Measurements from ENCODE around the gene MEPCE. TPM values are rescaled to one million over a fixed set of nuclear protein-coding genes. Genes with fewer than 3 reads are reported as not detected.
A peak's percentile ranks its signal among the peaks of the same experiment; 100 is the strongest.

The MEPCE gene
- total and polyA plus RNA-seq, 9 of the 15 experiments (the other 6 are each of a cell fraction or from before 2014, with no cell fraction given), result 10.9 to 76.3 (median 44.1) TPM

- TF ChIP-seq HLTF (IDR thresholded peaks at IDR 0.05) (peak; percentile 85; the same call in 1 of the 2 replicates), UBTF (IDR thresholded peaks at IDR 0.05; ENCODE audit: borderline replicate concordance in 1 of 2, low read depth in 2 of 2, low read length in 2 of 2) (peak; percentile 69 to 90; a peak in 3 of 4 replicates), STAG1 (CRISPR knock-in tag; IDR thresholded peaks at IDR 0.05; ENCODE audit: borderline replicate concordance) (peak; percentile 27; the same call in 1 of the 2 replicates), ZNF717 (CRISPR knock-in tag; IDR thresholded peaks at IDR 0.05) (no peak), ZNF830 (CRISPR knock-in tag; IDR thresholded peaks at IDR 0.05) (peak; percentile 60; the same call in 1 of the 2 replicates), PHF8 (IDR thresholded peaks at IDR 0.05; ENCODE audit: borderline replicate concordance, low read length) (peak; percentile 46; the same call in 1 of the 2 replicates), NBN (IDR thresholded peaks at IDR 0.05; ENCODE audit: low read depth) (no peak), ZNF197 (CRISPR knock-in tag; IDR thresholded peaks at IDR 0.05; ENCODE audit: low read depth) (0 out of 2 replicates have a peak, but pooled peaks have one; percentile 23), ZNF445 (CRISPR knock-in tag; IDR thresholded peaks at IDR 0.05; ENCODE audit: low read depth) (no peak), CCAR2 (IDR thresholded peaks at IDR 0.05; ENCODE audit: low read depth, low read length) (no peak), HNRNPLL (IDR thresholded peaks at IDR 0.05; ENCODE audit: low read depth, low read length, poor library complexity, severe bottlenecking) (peak; percentile 96), MCM5 (IDR thresholded peaks at IDR 0.05; ENCODE audit: low read depth) (no peak), ZNF24 (IDR thresholded peaks at IDR 0.05) (peak; percentile 82; the same call in 1 of the 2 replicates), ARID2 (IDR thresholded peaks at IDR 0.05) (peak; percentile 62; the same call in 1 of the 2 replicates), FOXM1 (IDR thresholded peaks at IDR 0.05; ENCODE audit: low read depth) (no peak), FOXM1 (CRISPR knock-in tag; IDR thresholded peaks at IDR 0.05; ENCODE audit: low read depth) (0 out of 2 replicates have a peak, but pooled peaks have one; percentile 63), NR4A1 (CRISPR knock-in tag; IDR thresholded peaks at IDR 0.05) (0 out of 2 replicates have a peak, but pooled peaks have one; percentile 87), NR4A1 (tag; IDR thresholded peaks at IDR 0.05) (peak; percentile 59; the same call in 1 of the 2 replicates), ZEB2 (IDR thresholded peaks at IDR 0.05) (peak; percentile 91), MEIS2 (IDR thresholded peaks at IDR 0.05; ENCODE audit: partially characterized antibody) (peak; percentile 2), SMARCA5 (IDR thresholded peaks at IDR 0.05) (0 out of 2 replicates have a peak, but pooled peaks have one; percentile 10), CREB3L1 (IDR thresholded peaks at IDR 0.05; ENCODE audit: borderline replicate concordance, low read depth) (peak; percentile 50; the same call in 1 of the 2 replicates), RB1 (IDR thresholded peaks at IDR 0.05; ENCODE audit: low read depth) (peak; percentile 99), SMARCE1 (IDR thresholded peaks at IDR 0.05) (peak; percentile 47; the same call in 1 of the 2 replicates), SFPQ (IDR thresholded peaks at IDR 0.05; ENCODE audit: low read depth, low read length) (no peak)
Measured at GRCh38 chr7:100483090-100483721, 53.6 kb downstream of the MEPCE start (continued).
